WTC11 (cell line): Measurements from ENCODE around the gene TCTN2. TPM values are rescaled to one million over a fixed set of nuclear protein-coding genes. Genes with fewer than 3 reads are reported as not detected.

Experiments
- ATAC-seq: fragments of 200-7000 bp; cut with Tn5 transposase; 2 replicates; pipeline ENCODE4 v1.10.0; 2021; ENCODE audit warnings: mild to moderate bottlenecking, moderate library complexity
- CTCF ChIA-PET: fragments of 300-600 bp; sonication (Branson Sonifier 250); formaldehyde crosslinking; loops from one replicate; lab custom pipeline; 2021; ENCODE audit warnings: antibody characterized with exemption; lab: Charles Lee
- POLR2A ChIA-PET: fragments of 350-600 bp; sonication (Branson Sonifier 250); formaldehyde crosslinking; loops from one replicate; lab custom pipeline; 2021; ENCODE audit warnings: antibody characterized with exemption; lab: Charles Lee
- DNase-seq: peaks from one replicate; pipeline ENCODE4 v3.0.0; 2021; ENCODE audit warnings: low spot score
- H3K27ac Mint-ChIP-seq: 2 replicates; pipeline ENCODE4 v1.8.0; 2021; ENCODE audit warnings: mixed read lengths
- H3K27me3 Mint-ChIP-seq: 2 replicates; pipeline ENCODE4 v1.8.0; 2021; ENCODE audit warnings: low read depth, mild to moderate bottlenecking, moderate library complexity, mixed read lengths
- H3K36me3 Mint-ChIP-seq: 2 replicates; pipeline ENCODE4 v1.8.0; 2021; ENCODE audit warnings: mixed read lengths
- H3K4me1 Mint-ChIP-seq: 2 replicates; pipeline ENCODE4 v1.8.0; 2022; ENCODE audit warnings: mixed read lengths
- H3K4me3 Mint-ChIP-seq: 2 replicates; pipeline ENCODE4 v1.8.0; 2021; ENCODE audit warnings: mild to moderate bottlenecking, moderate library complexity, mixed read lengths
- H3K9me3 Mint-ChIP-seq: 2 replicates; pipeline ENCODE4 v1.8.0; 2021; ENCODE audit warnings: mixed read lengths
- ARID4B ChIP-seq: sonication (generic); formaldehyde crosslinking; IDR thresholded peaks from 2 replicates; pipeline ENCODE4 v1.8.0; 2023; ENCODE audit warnings: missing genetic modification reagents, mild to moderate bottlenecking, borderline replicate concordance
- CREB1 ChIP-seq: sonication (generic); formaldehyde crosslinking; IDR thresholded peaks from 2 replicates; pipeline ENCODE4 v1.8.0; 2023; ENCODE audit warnings: mild to moderate bottlenecking, missing genetic modification reagents
- FOXK1 ChIP-seq: sonication (generic); formaldehyde crosslinking; IDR thresholded peaks from 2 replicates; pipeline ENCODE4 v1.8.0; 2022; ENCODE audit warnings: mild to moderate bottlenecking, moderate library complexity, missing genetic modification reagents
- FOXP4 ChIP-seq: sonication (generic); formaldehyde crosslinking; IDR thresholded peaks from 2 replicates; pipeline ENCODE4 v1.8.0; 2022; ENCODE audit warnings: mild to moderate bottlenecking, missing genetic modification reagents
- GTF2I ChIP-seq: fragments of 250-450 bp; sonication (Bioruptor Pico); conservative IDR thresholded peaks from 2 replicates; pipeline ENCODE4 v1.4.0; 2021; ENCODE audit warnings: mild to moderate bottlenecking
- IRF1 ChIP-seq: sonication (generic); formaldehyde crosslinking; IDR thresholded peaks from 2 replicates; pipeline ENCODE4 v1.8.0; 2023; ENCODE audit warnings: missing genetic modification reagents
- NR1H2 ChIP-seq: sonication (generic); formaldehyde crosslinking; IDR thresholded peaks from 2 replicates; pipeline ENCODE4 v1.9.0; 2021; ENCODE audit warnings: mild to moderate bottlenecking, moderate library complexity, missing genetic modification reagents
- OVOL2 ChIP-seq: fragments of 250-450 bp; sonication (Bioruptor Pico); IDR thresholded peaks from 2 replicates; pipeline ENCODE4 v1.9.0; 2021; ENCODE audit warnings: mild to moderate bottlenecking, borderline replicate concordance
- RELA ChIP-seq: sonication (generic); formaldehyde crosslinking; IDR thresholded peaks from 2 replicates; pipeline ENCODE4 v1.8.1; 2022; ENCODE audit warnings: missing genetic modification reagents, mild to moderate bottlenecking, borderline replicate concordance
- SMAD3 ChIP-seq: sonication (generic); formaldehyde crosslinking; IDR thresholded peaks from 2 replicates; pipeline ENCODE4 v1.8.0; 2022; ENCODE audit warnings: missing genetic modification reagents, mild to moderate bottlenecking, borderline replicate concordance
- SOX15 ChIP-seq: fragments of 250-450 bp; sonication (Bioruptor Pico); IDR thresholded peaks from 2 replicates; pipeline ENCODE4 v1.9.0; 2021; ENCODE audit warnings: mild to moderate bottlenecking
- STAT6 ChIP-seq: sonication (generic); formaldehyde crosslinking; conservative IDR thresholded peaks from 2 replicates; pipeline ENCODE4 v1.8.1; 2023; ENCODE audit warnings: mild to moderate bottlenecking, low read depth, missing genetic modification reagents, moderate library complexity
- ZMAT4 ChIP-seq: fragments of 250-450 bp; sonication (Bioruptor Pico); IDR thresholded peaks from 2 replicates; pipeline ENCODE4 v1.9.0; 2021; ENCODE audit warnings: mild to moderate bottlenecking
- ZNF121 ChIP-seq: sonication (generic); formaldehyde crosslinking; IDR thresholded peaks from 2 replicates; pipeline ENCODE4 v1.8.0; 2023; ENCODE audit warnings: missing genetic modification reagents
- ZNF138 ChIP-seq: sonication (generic); formaldehyde crosslinking; conservative IDR thresholded peaks from 2 replicates; pipeline ENCODE4 v1.8.1; 2022; ENCODE audit warnings: mild to moderate bottlenecking, moderate library complexity, missing genetic modification reagents
- ZNF219 ChIP-seq: sonication (generic); formaldehyde crosslinking; IDR thresholded peaks from 2 replicates; pipeline ENCODE4 v1.8.0; 2023; ENCODE audit warnings: missing genetic modification reagents, mild to moderate bottlenecking, borderline replicate concordance
- ZNF263 ChIP-seq: sonication (generic); formaldehyde crosslinking; IDR thresholded peaks from 2 replicates; pipeline ENCODE4 v1.8.1; 2022; ENCODE audit warnings: low read depth, mild to moderate bottlenecking, moderate library complexity, missing genetic modification reagents
- ZNF317 ChIP-seq: sonication (generic); formaldehyde crosslinking; IDR thresholded peaks from 2 replicates; pipeline ENCODE4 v1.8.1; 2023; ENCODE audit warnings: low read depth, mild to moderate bottlenecking, moderate library complexity, missing genetic modification reagents, borderline replicate concordance
- ZNF423 ChIP-seq: fragments of 250-450 bp; sonication (Bioruptor Pico); IDR thresholded peaks from 2 replicates; pipeline ENCODE4 v2.1.2; 2022; ENCODE audit warnings: mild to moderate bottlenecking, moderate library complexity
- ZNF671 ChIP-seq: fragments of 250-450 bp; sonication (Bioruptor Pico); IDR thresholded peaks from 2 replicates; pipeline ENCODE4 v1.8.0; 2021; ENCODE audit warnings: mild to moderate bottlenecking
- total RNA-seq: library from RNA; stranded (reverse); gene quantifications from 3 replicates; pipeline ENCODE4 v1.2.3, GENCODE V29; 2021
- TF ChIP-seq, protein P1 (sequence below): sonication (generic); formaldehyde crosslinking; IDR thresholded peaks from 2 replicates; pipeline ENCODE4 v1.8.1; 2023; ENCODE audit warnings: mild to moderate bottlenecking, missing genetic modification reagents
- TF ChIP-seq, protein P2 (sequence below): sonication (generic); formaldehyde crosslinking; IDR thresholded peaks from 2 replicates; pipeline ENCODE4 v1.8.1; 2023; ENCODE audit warnings: mild to moderate bottlenecking, missing genetic modification reagents, borderline replicate concordance

Gene TCTN2
- total RNA-seq, 1 experiment from 2014 or later = 6.2 TPM

DNA sequence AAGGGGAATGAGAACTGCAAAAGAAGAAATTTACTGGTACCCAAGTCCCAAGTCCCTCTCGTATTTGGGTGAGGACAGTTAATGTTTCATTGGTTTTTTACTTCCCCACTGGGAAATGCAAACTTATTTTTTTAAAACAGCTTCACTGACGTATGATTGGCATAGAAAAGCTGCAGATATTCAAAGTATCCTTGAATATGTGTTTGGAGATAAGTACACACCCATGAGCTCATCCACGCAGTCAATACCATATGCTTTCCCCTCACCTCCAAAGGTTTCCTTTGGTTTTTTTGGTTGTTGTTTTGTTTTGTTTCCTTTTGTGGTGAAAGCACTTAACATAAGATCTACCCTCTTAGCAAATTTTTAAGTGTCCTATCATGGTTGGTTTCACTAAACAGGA, 13.1 kb downstream of the TCTN2 start (continued):
- no peak for TF ChIP-seq ARID4B (CRISPR knock-in tag)
- no peak for TF ChIP-seq GTF2I (CRISPR knock-in tag)
- no peak for TF ChIP-seq ZNF423
- TF ChIP-seq ZNF671 (CRISPR knock-in tag) = no peak
- no peak for TF ChIP-seq ZNF138 (CRISPR knock-in tag)
- TF ChIP-seq ZNF263 (CRISPR knock-in tag) = no peak
- no peak for TF ChIP-seq SMAD3 (CRISPR knock-in tag)
- TF ChIP-seq, protein P1, sequence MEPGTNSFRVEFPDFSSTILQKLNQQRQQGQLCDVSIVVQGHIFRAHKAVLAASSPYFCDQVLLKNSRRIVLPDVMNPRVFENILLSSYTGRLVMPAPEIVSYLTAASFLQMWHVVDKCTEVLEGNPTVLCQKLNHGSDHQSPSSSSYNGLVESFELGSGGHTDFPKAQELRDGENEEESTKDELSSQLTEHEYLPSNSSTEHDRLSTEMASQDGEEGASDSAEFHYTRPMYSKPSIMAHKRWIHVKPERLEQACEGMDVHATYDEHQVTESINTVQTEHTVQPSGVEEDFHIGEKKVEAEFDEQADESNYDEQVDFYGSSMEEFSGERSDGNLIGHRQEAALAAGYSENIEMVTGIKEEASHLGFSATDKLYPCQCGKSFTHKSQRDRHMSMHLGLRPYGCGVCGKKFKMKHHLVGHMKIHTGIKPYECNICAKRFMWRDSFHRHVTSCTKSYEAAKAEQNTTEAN (CRISPR knock-in tag) = no peak

- ATAC-seq (no peak), DNase-seq (no peak)
- POLR2A ChIA-PET = no interaction called here
- Mint-ChIP-seq H3K4me1 (no peaks in the 10 kb centered on the region), H3K4me3 (no peak overlapping the region), H3K9me3 (no peaks in the 10 kb centered on the region), H3K27ac (peak overlapping the region; percentile 33; the same call in 1 of the 2 replicates), H3K36me3 (no peaks in the 10 kb centered on the region), H3K27me3 (no peaks in the 10 kb centered on the region)
- CTCF ChIA-PET = no interaction called here
- no peak for TF ChIP-seq FOXK1 (CRISPR knock-in tag)
- TF ChIP-seq STAT6 (CRISPR knock-in tag) = no peak
- TF ChIP-seq ZNF317 = no peak
- no peak for TF ChIP-seq IRF1 (CRISPR knock-in tag)
- TF ChIP-seq NR1H2 (CRISPR knock-in tag) = no peak
- no peak for TF ChIP-seq SOX15
- no peak for TF ChIP-seq RELA (CRISPR knock-in tag)
- TF ChIP-seq ZNF219 (CRISPR knock-in tag) = no peak
- no peak for TF ChIP-seq OVOL2 (CRISPR knock-in tag)
- no peak for TF ChIP-seq ZMAT4 (CRISPR knock-in tag)
- no peak for TF ChIP-seq GTF2I (CRISPR knock-in tag)
- no peak for TF ChIP-seq FOXP4 (CRISPR knock-in tag)
- TF ChIP-seq, protein P2, sequence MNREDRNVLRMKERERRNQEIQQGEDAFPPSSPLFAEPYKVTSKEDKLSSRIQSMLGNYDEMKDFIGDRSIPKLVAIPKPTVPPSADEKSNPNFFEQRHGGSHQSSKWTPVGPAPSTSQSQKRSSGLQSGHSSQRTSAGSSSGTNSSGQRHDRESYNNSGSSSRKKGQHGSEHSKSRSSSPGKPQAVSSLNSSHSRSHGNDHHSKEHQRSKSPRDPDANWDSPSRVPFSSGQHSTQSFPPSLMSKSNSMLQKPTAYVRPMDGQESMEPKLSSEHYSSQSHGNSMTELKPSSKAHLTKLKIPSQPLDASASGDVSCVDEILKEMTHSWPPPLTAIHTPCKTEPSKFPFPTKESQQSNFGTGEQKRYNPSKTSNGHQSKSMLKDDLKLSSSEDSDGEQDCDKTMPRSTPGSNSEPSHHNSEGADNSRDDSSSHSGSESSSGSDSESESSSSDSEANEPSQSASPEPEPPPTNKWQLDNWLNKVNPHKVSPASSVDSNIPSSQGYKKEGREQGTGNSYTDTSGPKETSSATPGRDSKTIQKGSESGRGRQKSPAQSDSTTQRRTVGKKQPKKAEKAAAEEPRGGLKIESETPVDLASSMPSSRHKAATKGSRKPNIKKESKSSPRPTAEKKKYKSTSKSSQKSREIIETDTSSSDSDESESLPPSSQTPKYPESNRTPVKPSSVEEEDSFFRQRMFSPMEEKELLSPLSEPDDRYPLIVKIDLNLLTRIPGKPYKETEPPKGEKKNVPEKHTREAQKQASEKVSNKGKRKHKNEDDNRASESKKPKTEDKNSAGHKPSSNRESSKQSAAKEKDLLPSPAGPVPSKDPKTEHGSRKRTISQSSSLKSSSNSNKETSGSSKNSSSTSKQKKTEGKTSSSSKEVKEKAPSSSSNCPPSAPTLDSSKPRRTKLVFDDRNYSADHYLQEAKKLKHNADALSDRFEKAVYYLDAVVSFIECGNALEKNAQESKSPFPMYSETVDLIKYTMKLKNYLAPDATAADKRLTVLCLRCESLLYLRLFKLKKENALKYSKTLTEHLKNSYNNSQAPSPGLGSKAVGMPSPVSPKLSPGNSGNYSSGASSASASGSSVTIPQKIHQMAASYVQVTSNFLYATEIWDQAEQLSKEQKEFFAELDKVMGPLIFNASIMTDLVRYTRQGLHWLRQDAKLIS (CRISPR knock-in tag) = no peak
- TF ChIP-seq CREB1 (CRISPR knock-in tag) = no peak
- no peak for TF ChIP-seq ZNF121
Measured at GRCh38 chr12:123686636-123687190, 15.8 kb downstream of the TCTN2 start.
